GM12872 (cell line): Measurements from ENCODE around the gene PXK.

Experiments
- TF ChIP-seq, protein P1 (sequence below): IDR thresholded peaks from 3 replicates; pipeline ENCODE4 v1.5.1; 2011; ENCODE audit warnings: low read depth, mild to moderate bottlenecking, low read length, moderate library complexity; ENCODE audit not compliant: insufficient read depth

The PXK gene

DNA sequence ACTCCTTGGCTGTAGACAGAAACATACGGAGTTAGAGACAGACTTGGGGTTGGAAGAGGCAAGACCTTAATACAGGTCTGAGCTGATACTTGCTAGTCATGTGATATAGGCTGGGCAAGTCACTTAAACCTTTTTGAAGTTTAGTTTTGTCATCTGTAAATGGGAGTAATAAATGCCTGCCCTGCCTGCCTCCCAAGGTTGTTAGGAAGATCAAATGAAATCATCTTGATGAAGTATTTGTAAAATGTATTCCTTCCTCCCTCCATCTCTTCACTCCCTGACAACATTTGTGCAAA is 2.9 kb downstream of the PXK start:
- TF ChIP-seq, protein P1, sequence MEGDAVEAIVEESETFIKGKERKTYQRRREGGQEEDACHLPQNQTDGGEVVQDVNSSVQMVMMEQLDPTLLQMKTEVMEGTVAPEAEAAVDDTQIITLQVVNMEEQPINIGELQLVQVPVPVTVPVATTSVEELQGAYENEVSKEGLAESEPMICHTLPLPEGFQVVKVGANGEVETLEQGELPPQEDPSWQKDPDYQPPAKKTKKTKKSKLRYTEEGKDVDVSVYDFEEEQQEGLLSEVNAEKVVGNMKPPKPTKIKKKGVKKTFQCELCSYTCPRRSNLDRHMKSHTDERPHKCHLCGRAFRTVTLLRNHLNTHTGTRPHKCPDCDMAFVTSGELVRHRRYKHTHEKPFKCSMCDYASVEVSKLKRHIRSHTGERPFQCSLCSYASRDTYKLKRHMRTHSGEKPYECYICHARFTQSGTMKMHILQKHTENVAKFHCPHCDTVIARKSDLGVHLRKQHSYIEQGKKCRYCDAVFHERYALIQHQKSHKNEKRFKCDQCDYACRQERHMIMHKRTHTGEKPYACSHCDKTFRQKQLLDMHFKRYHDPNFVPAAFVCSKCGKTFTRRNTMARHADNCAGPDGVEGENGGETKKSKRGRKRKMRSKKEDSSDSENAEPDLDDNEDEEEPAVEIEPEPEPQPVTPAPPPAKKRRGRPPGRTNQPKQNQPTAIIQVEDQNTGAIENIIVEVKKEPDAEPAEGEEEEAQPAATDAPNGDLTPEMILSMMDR = no peak

DNA sequence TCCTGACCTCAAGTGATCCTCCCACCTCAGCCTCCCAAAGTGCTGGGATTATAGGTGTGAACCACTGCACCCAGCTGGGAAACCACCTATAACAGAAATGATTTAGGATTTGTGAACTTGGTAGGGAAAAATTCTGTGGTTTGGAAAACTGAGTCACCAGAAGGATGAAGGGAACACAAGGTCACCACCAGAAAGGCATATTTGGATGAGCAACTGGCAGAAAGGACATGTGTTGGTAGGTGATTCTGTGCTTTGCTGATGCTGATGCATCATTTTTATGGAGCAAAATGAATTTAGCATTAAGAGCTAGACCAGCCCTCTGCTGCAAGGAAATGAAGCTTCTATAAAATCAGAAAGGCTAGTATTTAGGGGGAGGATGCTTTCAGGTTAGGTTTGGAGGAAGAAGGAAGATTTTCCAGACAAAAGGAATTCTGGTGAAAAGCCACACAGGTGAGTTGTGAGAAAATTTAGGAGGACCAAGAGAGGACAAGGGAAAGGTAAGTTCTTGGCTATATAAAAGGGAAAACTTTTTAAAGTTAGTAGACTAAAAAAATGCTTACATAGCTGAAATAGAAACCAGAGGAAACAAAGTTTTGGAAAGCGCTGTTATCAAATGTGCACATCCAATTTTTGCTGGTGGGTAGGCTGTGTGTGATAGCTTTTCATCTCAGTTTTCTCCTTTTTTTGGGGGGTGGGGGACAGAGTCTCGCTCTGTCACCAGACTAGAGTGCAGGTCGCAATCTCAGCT is 3.6 kb downstream of the PXK start:
- TF ChIP-seq, protein P1 = no peak

DNA sequence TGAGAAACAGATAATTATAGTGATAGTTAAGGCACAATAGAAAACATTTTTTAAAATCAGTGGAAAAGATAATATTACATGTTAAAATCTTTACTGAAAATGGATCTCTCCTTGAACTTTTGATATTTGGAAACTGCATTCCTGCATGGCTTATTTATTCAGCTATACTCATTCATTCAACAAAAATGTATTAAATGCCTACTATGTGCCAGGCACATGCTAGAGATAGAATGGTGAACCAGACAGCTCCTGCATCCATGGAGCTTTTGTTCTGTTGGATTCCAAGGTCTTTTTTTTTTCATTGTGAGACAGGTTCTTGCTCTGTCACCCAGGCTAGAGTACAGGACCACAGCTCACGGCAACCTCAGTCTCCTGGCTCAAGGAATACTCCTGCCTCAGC is 4.5 kb downstream of the PXK start:
- TF ChIP-seq, protein P1 = no peak

DNA sequence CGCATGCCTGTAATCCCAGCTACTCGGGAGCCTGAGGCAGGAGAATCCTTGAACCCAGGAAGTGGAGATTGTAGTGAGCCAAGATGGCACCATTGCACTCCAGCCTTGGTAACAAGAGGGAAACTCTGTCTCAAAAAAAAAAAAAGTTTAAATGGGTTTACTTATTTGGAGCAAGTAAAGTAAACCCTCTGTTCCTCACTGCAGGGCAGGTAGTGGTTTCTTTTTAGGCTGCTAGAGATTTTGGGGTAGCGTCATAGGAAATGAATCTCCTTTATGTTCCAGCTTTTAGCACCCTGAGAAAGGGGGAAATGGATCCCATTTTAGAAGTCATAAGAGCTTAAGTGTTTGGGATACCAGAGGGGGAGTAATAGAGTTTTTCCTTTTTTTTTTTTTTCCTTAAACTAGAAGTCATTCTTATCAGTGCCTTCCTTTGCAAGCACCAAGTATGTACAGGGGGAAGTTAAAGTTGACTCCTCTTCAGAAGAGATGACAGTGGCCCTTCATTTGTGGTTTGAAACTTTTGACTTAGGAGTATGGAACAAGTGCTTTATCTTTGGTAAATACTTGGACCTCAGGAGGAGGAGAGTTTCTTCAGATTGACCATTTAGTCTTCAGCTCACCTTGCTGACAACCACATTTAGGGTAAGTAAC is 8.0 kb downstream of the PXK start:
- TF ChIP-seq, protein P1 = no peak

- TF ChIP-seq, protein P1 = no peak
Measured at GRCh38 chr3:58341376-58341775, 8.7 kb downstream of the PXK start.

GRCh38 chr3:58342676-58343075 is 10.0 kb downstream of the PXK start:
- TF ChIP-seq, protein P1 = no peak

DNA sequence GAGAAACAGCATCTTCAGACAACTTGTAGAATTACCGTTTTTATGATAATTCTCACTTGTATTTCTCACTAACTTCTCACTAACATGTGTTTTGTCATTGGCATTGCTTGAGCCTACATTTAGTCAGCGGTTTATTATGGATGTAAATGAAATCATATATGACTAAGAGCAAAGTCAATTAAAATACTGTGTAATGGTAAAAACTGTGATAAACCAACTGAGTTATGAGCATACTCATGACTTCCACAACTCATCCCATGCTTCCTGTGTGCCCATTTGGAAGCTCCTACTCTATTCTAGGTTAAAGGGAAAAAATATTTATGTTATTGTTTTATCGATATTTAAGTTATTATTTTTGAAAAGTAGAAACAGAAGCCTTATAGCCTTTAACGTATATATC is 12.8 kb downstream of the PXK start:
- TF ChIP-seq, protein P1 = no peak

- TF ChIP-seq, protein P1 = no peak
Measured at GRCh38 chr3:58346368-58346767, 13.7 kb downstream of the PXK start.
